ENCODE measurements around the gene HSPA4. TPM values are rescaled to one million over a fixed set of nuclear protein-coding genes. Genes with fewer than 3 reads are reported as not detected.
"Not testable (repeated sequence)": the region's sequence is repeated elsewhere in the genome, so short reads cannot be mapped to it uniquely, and the experiment has no call there.

The HSPA4 gene
- total RNA-seq, 1 donor from 2014 or later = 90.5 TPM

GRCh38 chr5:133121611-133122150 is 69.9 kb downstream of the HSPA4 start:
- no peak for DNase-seq (ENCODE audit: extremely low read depth, low read depth, low spot score)

DNA sequence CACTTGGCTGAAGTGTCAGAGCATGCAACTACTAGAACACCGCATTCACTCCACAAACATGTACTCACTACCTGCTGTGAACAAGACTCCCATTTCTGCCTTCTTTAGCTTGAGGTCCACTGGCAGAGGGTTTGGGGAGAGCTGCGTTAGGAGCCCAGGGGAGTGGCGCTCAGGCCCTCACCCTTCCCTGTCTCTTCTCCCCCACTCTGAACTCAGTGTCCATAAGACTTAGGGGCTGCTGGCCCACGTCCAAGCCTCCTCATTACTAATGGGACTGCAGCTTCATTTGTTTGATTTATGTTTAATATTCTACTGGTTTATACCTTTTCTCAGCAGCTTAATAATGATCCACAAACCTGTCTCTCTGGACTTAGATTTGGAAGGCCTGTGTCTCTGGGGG is 70.9 kb downstream of the HSPA4 start:
- DNase-seq (ENCODE audit: extremely low read depth, low read depth, low spot score) = no peak

DNA sequence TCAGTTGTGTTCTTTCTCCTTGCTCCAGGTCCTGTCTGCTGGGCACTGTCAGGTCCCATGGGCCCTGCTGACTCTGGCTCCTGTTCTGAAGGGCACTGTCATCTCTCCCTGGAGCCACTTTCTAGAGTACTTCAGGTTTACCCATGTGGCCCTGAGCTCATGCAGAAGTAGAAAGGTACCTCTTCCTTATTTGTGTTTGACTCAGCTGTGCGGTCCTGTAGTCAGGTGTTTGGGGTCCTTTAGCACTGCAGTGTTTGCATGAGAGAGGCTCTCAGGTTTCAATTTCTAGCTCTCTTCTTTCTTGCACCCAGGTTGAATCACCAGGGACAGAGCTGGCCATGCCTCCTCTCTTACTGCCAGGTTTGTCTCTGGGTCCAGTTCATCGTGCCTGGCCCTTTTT is 71.5 kb downstream of the HSPA4 start:
- DNase-seq (ENCODE audit: extremely low read depth, low read depth, low spot score) = no peak

DNA sequence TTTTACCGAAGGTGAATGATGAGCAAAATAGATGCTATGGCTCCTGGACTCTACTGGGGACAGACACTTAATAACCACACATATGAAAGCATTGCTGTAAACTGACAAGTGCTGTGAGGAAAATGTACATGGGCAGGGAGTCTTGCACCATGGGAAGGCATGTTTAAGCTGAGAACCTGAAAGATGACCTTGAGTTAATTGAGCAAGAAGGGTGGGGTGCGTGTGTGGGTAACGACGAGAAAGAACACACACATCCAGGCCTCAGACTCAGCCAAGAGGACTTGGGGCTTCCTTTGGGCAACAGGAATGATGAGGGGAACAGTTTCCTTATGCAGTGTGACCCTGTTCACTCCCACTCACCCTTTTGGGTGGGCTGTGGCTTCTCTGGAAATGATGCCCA is 73.1 kb downstream of the HSPA4 start:
- no peak for DNase-seq (ENCODE audit: extremely low read depth, low read depth, low spot score)

DNA sequence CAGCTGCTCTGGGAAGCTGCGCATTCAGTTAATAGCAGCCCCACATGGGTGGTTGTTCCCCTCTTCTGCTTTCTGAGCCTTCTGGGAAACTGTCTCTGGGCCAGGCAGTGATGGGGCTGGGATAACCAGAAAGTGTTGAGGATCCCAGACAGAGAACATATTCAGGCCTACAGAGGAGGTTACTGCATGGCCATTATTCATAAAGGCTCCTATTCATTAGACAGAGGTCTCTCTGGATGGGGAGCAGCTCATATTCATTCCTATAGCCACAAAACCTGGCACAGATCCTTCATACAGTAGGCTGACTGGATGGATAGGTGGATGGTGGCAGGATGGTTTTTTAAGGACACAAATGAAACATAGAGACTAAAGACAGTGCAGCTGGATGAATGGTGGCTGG is 76.3 kb downstream of the HSPA4 start:
- DNase-seq (ENCODE audit: extremely low read depth, low read depth, low spot score) = no peak

DNA sequence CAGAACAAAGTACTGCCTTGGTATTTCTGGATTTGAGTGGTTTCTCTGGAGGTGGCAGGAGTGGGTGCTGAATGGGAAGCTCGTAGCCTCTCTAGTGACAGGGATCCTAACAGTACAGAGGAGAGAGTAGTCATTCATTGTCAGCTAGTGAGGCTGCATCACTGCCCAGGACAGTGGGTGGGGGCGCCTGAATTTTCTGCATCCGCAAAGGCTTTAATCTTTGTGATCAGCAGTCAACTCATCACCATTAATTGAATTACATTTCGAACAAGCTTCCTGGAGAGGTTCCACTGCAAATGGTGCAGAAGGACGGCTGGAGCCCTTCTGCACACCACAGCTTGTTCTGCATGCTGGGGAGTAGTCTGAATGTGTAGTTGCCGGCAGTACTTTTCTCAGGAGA is 77.5 kb downstream of the HSPA4 start:
- no peak for DNase-seq (ENCODE audit: extremely low read depth, low read depth, low spot score)

DNA sequence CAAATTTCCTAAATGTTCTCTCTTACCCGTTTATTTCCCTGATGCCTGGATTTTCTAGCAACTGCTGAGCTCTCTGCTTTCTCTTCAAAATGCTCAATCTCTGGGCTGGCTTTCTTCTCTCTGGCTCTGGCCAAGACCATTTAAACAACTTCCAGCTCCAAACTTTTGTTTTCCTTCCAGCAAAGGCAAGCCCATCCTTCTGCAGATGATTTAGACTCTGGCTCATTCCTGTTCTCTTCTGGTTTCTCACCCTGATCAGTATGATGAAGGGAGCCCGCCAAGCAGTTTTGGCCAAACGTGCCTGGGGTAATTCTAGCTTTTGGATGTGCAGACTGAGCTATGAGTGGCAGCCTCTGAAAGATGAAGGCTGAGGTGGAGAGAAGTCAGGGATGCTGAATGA is 78.1 kb downstream of the HSPA4 start:
- no peak for DNase-seq (ENCODE audit: extremely low read depth, low read depth, low spot score)

- DNase-seq (ENCODE audit: extremely low read depth, low read depth, low spot score) = no peak
Observed at GRCh38 chr5:133130387-133131118, 78.7 kb downstream of the HSPA4 start.

GRCh38 chr5:133132717-133133116 is 80.9 kb downstream of the HSPA4 start:
- no peak for DNase-seq (ENCODE audit: extremely low read depth, low read depth, low spot score)

- not testable (repeated sequence) for DNase-seq (ENCODE audit: extremely low read depth, low read depth, low spot score)
Observed at GRCh38 chr5:133133241-133133640, 81.4 kb downstream of the HSPA4 start.

GRCh38 chr5:133136890-133137289 is 85.1 kb downstream of the HSPA4 start:
- DNase-seq (ENCODE audit: extremely low read depth, low read depth, low spot score) = not testable (repeated sequence)

DNA sequence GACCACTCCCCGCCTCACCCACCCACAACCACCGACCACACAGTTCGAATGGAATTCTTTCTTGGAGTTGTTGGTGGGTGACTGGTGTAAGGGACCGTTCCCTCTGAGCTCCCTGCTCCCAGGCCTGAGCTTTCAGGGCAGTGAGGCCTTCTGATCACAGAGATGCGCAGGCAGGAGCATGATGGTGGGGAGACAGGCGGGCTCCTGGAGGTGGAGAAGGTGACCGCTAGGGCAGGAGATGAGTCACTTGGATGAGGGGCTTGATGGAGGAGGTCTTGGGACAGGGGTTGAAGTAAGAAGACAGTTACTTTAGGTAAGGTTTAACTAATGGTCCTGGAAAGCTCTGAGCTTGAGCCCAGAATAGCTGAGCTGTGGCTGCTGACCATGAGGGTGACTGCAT is 88.5 kb downstream of the HSPA4 start:
- DNase-seq (ENCODE audit: extremely low read depth, low read depth, low spot score) = no peak

DNA sequence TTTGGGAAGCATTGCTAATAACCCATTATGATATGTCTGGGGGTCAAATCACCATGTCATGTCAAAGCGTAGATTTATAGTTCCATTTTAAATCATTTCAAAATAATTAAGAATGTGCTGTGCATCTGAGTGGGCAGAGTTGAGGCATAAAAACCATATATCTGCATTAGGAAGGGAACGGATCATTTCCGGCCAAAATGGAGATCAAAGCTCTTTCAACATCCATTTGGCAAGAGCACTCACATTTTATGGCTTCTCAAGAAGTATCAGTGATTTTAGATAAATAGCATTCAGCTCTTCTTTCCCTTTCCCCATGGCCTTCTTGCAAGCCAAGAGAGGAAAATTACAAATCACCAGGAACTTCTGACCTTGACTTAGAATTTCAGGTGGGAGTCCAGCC is 89.9 kb downstream of the HSPA4 start:
- no peak for DNase-seq (ENCODE audit: extremely low read depth, low read depth, low spot score)

- DNase-seq (ENCODE audit: extremely low read depth, low read depth, low spot score) = no peak
Observed at GRCh38 chr5:133142782-133143181, 91.0 kb downstream of the HSPA4 start.

GRCh38 chr5:133144245-133144981 is 92.6 kb downstream of the HSPA4 start:
- no peak for DNase-seq (ENCODE audit: extremely low read depth, low read depth, low spot score)

DNA sequence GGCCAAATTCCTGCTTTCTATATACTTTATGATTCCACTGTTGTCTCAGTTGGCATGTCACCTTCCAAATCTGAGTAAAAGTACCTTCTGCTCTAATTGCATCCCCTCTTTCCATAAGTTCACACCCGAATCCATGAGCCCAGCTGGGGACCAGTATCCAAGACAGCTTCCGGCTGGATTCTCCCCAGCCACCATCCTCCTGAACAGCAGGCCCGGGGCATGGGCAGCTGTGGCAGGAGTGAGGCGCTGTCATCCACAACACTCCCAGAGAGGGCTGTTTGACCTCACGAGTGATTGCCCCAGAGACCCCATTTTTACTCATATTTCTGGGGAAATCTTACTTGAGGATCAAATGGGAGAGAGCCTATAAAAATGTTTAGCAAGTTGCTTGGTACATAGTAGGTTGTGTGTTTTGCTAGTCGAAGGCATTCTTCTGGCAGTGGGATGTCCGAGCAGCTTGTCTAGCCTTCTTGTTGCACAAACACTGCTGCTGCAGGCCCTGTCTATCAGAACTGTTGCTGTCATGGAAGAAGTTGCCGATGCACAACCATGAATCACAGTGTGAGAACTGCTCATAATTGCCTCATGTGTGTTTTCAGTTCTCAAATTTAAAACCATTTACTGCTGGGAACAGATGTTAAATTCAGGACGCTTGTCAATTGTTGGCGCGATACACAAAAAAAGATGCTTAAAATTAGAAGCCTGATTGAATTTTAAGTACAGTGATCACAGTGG is 93.8 kb downstream of the HSPA4 start:
- no peak for DNase-seq (ENCODE audit: extremely low read depth, low read depth, low spot score)

GRCh38 chr5:133147411-133147810 is 95.6 kb downstream of the HSPA4 start:
- DNase-seq (ENCODE audit: extremely low read depth, low read depth, low spot score) = no peak

GRCh38 chr5:133147815-133148567 is 96.2 kb downstream of the HSPA4 start:
- no peak for DNase-seq (ENCODE audit: extremely low read depth, low read depth, low spot score)

GRCh38 chr5:133149345-133149744 is 97.5 kb downstream of the HSPA4 start:
- DNase-seq (ENCODE audit: extremely low read depth, low read depth, low spot score) = no peak

- no peak for DNase-seq (ENCODE audit: extremely low read depth, low read depth, low spot score)
Observed at GRCh38 chr5:133150909-133151544, 99.2 kb downstream of the HSPA4 start.
